BJ (cell line): ENCODE data around the gene MLLT1. TPM values are rescaled to one million over a fixed set of nuclear protein-coding genes. Genes with fewer than 3 reads are reported as not detected.
"Not testable (repeated sequence)": the region's sequence is repeated elsewhere in the genome, so short reads cannot be mapped to it uniquely, and the experiment has no call there.

ENCODE experiments used
- CTCF ChIA-PET: fragments of 350-600 bp; formaldehyde crosslinking; extraction: SDS; loops from one replicate; lab custom pipeline; 2021; ENCODE audit warnings: antibody characterized with exemption, inconsistent platforms; lab: Yijun Ruan, JAX
- POLR2A ChIA-PET: fragments of 300-600 bp; sonication (Branson Sonifier 250); formaldehyde crosslinking; extraction: SDS; loops from one replicate; lab custom pipeline; 2021; ENCODE audit warnings: antibody characterized with exemption; lab: Charles Lee
- DNase-seq: peaks from one replicate; pipeline ENCODE4 v3.0.0-alpha.2; 2011; ENCODE audit warnings: low read depth
- H3K27me3 ChIP-seq: 2 replicates; pipeline ENCODE4 v1.6.0; 2011; ENCODE audit warnings: low read length; ENCODE audit not compliant: control insufficient read depth, insufficient read depth
- H3K36me3 ChIP-seq: 2 replicates; pipeline ENCODE4 v1.5.1; 2011; ENCODE audit warnings: low read length; ENCODE audit not compliant: control insufficient read depth, insufficient read depth
- H3K4me3 ChIP-seq: 2 replicates; pipeline ENCODE4 v1.5.1; 2011; ENCODE audit warnings: low read depth, mild to moderate bottlenecking, control low read depth, low read length
- CTCF ChIP-seq: IDR thresholded peaks from 2 replicates; pipeline ENCODE4 v1.5.1; 2011; ENCODE audit warnings: low read depth, mild to moderate bottlenecking, control low read depth, inconsistent platforms, low read length, moderate library complexity; ENCODE audit not compliant: insufficient read depth
- polyA plus RNA-seq: library from polyadenylated mRNA; depleted of rRNA; stranded (reverse); fragments of >200 nt; gene quantifications from 2 replicates; pipeline ENCODE4 v1.2.3, GENCODE V29; 2011

The MLLT1 gene
- polyA plus RNA-seq, 1 experiment, result 28.1 TPM

GRCh38 chr19:6297202-6297601 lies 17.4 kb upstream of the MLLT1 start:
- TF ChIP-seq CTCF, result no peak
- ChIA-PET POLR2A (no interaction called here), CTCF (interaction anchor here (0.6 to 10.0 kb wide), 4 partner anchors 9 to 124 kb away, joined by 3 to 160 read pairs (median 3); no protein-coding TSS in a partner anchor)
- Histone ChIP-seq H3K27me3 (0 out of 2 replicates have a peak, but pooled peaks cover 2% of the 10 kb centered on the region), H3K4me3 (no peak overlapping the region), H3K36me3 (no peaks in the 10 kb centered on the region)
- DNase-seq, result no peak

- no peak for TF ChIP-seq CTCF
- Histone ChIP-seq H3K36me3 (no peaks in the 10 kb centered on the region), H3K27me3 (no peaks in the 10 kb centered on the region), H3K4me3 (no peak overlapping the region)
- POLR2A ChIA-PET, result no interaction called here
- DNase-seq, result no peak
- CTCF ChIA-PET, result no interaction called here
Measured at GRCh38 chr19:6292006-6292405, 12.2 kb upstream of the MLLT1 start.

- ChIA-PET POLR2A (no interaction called here), CTCF (interaction anchor here (1.0 to 6.9 kb wide), 2 partner anchors 11 to 70 kb away, joined by 5 to 37 read pairs; no protein-coding TSS in a partner anchor)
- Histone ChIP-seq H3K27me3 (no peaks in the 10 kb centered on the region), H3K36me3 (no peaks in the 10 kb centered on the region), H3K4me3 (no peak overlapping the region)
- DNase-seq, result no peak
- TF ChIP-seq CTCF, result no peak
Measured at GRCh38 chr19:6288737-6289136, 9.0 kb upstream of the MLLT1 start.

- ChIA-PET CTCF (interaction anchor here (0.6 to 6.9 kb wide), 3 partner anchors 10 to 69 kb away, joined by 3 to 37 read pairs (median 7); no protein-coding TSS in a partner anchor), POLR2A (no interaction called here)
- H3K4me3 ChIP-seq, result no peak overlapping the region
- DNase-seq, result no peak
- no peaks in the 10 kb centered on the region for H3K36me3 ChIP-seq
- no peaks in the 10 kb centered on the region for H3K27me3 ChIP-seq
- TF ChIP-seq CTCF, result no peak
Measured at GRCh38 chr19:6287269-6287885, 7.6 kb upstream of the MLLT1 start.

- Histone ChIP-seq H3K4me3 (no peak overlapping the region), H3K36me3 (no peaks in the 10 kb centered on the region), H3K27me3 (no peaks in the 10 kb centered on the region)
- POLR2A ChIA-PET, result no interaction called here
- no peak for TF ChIP-seq CTCF
- CTCF ChIA-PET, result interaction anchor here (1.2 to 6.9 kb wide), 2 partner anchors 13 to 68 kb away, joined by 7 to 37 read pairs; no protein-coding TSS in a partner anchor
- no peak for DNase-seq
Measured at GRCh38 chr19:6286676-6287075, 6.9 kb upstream of the MLLT1 start.

- not testable (repeated sequence) for H3K4me3 ChIP-seq, DNase-seq, H3K27me3 ChIP-seq, H3K36me3 ChIP-seq
- POLR2A ChIA-PET, result interaction anchor here (0.6 kb wide), 1 partner anchor 10 kb away, joined by 10 read pairs; no protein-coding TSS in a partner anchor
- CTCF ChIA-PET, result interaction anchor here (4.4 kb wide), 1 partner anchor 64 kb away, joined by 19 read pairs; no protein-coding TSS in a partner anchor
Measured at GRCh38 chr19:6282393-6282792, 2.6 kb upstream of the MLLT1 start.
